AG09319 (cell line): ENCODE results near the gene COX19.

Experiments used
- DNase-seq: peaks from one replicate; pipeline ENCODE4 v3.0.0-alpha.2; 2010; ENCODE audit warnings: low read depth; ENCODE audit errors: extremely low read depth
- TF ChIP-seq, protein P1 (sequence below): IDR thresholded peaks from 2 replicates; pipeline ENCODE4 v1.5.1; 2011; ENCODE audit warnings: low read depth, mild to moderate bottlenecking, inconsistent platforms, low read length, moderate library complexity

The COX19 gene

DNA sequence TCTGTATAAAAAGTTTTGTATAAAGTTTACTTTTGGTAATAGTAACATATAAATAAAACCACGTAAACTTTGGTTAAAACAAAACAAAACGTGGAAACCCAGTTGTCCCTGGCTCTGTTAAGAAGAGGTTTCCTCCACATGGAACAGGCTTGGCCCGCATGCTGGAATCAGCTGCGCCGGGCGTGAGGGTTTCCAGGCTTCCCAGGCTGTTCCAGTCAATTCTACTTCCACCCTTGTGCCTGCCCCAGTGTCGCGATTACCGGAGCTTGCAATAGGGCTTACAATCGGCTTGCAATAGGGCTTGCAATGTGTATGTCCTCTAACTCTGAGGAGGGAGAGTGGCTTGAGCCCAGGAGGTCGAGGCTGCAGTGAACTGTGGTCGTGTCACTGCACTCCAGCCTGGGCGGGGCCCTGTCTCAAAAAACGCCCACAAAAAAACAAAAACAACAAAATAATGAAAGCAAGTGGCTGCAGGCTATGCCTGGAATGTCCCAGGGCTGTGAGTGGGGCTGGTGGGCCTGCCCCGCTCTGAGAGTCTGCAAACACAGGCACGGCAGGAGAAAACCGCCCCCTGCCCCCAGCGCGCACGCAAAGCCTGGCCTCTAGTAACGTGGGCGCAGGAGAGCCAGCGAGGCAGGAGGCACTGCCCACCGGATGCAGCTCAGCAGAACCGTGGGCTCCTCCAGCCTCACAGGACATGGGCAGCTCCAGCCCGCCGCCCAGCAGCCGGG lies 24.0 kb upstream of the COX19 start:
- no peak for DNase-seq
- TF ChIP-seq, protein P1, sequence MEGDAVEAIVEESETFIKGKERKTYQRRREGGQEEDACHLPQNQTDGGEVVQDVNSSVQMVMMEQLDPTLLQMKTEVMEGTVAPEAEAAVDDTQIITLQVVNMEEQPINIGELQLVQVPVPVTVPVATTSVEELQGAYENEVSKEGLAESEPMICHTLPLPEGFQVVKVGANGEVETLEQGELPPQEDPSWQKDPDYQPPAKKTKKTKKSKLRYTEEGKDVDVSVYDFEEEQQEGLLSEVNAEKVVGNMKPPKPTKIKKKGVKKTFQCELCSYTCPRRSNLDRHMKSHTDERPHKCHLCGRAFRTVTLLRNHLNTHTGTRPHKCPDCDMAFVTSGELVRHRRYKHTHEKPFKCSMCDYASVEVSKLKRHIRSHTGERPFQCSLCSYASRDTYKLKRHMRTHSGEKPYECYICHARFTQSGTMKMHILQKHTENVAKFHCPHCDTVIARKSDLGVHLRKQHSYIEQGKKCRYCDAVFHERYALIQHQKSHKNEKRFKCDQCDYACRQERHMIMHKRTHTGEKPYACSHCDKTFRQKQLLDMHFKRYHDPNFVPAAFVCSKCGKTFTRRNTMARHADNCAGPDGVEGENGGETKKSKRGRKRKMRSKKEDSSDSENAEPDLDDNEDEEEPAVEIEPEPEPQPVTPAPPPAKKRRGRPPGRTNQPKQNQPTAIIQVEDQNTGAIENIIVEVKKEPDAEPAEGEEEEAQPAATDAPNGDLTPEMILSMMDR: no peak

DNA sequence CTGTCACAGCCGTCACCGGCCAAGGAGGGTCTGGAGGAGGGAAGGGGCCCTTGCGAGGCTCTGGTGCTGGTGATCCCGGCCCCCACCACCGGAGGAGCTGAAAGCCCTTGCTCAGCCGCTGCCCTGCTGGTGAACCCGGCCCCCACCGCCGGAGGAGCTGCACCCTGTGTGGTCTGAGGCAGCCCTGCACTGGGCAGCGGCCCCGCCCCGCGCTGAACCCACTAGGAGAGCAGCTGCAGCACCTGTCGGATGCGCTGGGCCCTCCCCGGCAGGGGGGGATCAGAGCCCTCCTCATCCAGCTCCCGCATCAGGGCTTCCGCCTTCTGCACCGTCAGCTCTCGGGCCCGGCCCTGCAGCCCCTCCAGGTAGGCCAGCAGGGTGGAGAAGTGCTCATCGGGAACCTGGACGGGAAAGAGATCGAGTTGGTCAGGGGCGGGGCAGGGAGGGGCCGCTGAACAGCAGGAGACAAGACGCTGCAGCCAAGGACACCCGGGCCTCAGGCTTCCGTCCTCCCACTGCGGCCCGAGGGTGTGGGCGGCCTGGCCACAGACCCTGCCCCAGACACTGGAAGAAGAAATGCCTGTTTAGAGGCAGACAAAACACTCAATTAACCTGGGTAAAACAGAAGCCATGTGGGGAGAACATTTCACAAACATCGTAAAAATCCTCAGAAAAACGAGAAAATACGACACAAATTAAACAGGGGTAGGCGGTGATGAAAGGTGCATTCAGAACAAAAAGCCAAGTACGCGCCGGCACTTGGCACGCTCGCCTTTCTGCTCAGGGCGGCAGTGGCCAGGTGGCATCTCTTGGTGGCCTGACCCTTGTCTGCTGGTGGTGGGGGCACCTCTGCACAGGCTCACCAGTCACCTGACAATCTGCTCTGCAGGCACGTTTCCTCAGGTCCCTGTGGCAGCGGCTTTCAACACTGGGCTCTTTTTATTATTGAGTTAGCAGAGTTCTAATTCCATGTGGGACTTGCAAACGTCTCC lies 22.4 kb upstream of the COX19 start:
- TF ChIP-seq, protein P1: no peak
- no peak for DNase-seq

DNA sequence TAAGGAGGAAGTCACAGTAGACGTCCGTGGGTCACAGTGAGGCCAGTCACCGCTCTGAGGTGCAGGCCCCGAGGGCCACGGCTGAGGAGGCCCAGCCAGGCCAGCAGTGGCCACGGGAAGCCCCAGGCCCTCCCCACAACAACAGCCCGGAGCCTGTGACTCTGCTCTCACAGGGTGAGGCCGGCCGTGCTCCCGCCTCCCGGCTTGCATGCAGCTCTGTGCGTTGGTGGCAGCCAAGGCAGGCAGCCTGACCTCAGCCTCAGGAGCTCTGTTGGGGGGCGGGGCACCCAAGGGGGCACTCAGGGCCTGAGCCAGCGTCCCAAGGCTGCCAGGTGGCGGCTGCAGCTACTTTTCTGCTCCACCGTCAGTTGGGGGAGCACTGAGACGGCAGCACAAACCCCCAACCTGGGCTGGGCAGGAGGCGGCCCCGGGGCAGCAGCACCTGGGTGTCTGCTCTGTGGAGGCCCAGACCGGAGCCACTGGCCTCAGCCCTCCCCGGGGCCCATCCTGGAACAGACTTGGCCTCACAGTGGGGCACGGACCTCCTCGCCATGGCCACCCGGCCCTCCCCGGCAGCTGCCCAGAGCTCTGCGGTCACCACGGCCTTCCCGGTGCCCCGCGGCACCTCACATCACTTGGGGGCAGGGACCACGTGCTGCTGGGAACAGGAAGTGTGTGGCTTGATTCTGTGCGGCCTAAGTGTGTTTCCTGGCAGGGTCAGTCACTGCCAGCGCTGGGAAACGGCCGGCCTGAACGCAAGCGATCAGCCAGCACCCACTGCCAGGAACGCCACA lies 20.9 kb upstream of the COX19 start:
- DNase-seq: no peak
- TF ChIP-seq, protein P1: no peak

DNA sequence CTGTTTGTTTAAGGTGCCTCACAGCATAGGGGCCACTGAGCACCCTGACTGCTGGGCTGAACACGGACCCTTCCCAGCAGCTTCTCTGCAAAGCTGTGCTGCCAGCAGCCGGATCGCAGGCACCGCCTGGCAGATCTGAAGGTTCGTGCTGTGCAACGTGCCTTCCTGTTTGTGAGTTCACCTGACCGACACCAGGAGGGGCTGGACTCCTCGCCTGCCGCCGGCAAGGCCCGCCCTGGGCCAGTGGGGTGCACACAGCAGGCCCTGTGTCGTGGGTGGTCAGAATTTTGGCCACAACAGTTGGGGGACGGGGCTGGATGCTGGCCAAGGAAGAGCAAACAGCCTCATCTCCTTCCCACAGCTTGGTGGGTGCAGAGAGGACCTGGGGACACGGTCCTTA lies 20.2 kb upstream of the COX19 start:
- no peak for DNase-seq
- TF ChIP-seq, protein P1: no peak

DNA sequence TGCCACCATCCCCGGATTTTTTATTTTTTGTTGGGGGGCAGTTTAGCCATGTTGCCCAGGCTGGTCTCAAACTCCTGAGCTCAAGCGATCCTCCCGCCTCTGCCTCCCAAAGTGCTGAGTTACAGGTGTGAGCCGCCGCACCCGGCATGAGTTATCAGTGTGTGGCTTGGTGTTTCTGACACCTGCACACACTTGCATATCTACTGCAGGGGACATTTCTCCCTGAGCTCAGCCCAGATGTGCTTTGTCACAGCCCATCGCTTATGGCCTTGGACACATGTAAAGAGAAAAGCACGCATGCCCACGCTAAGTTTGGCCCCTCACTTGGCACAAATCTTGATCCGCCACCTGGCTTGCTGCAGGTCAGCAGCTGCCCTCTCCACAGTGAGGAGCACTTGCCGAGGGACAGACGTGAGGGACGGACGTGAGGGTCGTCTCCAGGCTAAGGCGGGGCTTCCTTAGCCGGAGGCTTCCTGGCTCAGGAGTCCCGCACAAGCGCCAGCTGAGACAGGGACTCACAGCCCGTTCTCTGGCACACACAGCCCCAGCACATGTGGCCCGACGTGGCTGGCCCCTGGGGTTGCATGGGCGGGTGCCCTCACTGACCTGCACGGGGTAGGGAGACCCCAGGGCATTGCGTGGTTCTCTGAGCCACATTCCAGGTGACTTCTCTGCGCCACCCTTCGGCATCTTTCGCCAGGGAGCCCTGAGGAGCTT lies 19.4 kb upstream of the COX19 start:
- TF ChIP-seq, protein P1: no peak
- no peak for DNase-seq

DNA sequence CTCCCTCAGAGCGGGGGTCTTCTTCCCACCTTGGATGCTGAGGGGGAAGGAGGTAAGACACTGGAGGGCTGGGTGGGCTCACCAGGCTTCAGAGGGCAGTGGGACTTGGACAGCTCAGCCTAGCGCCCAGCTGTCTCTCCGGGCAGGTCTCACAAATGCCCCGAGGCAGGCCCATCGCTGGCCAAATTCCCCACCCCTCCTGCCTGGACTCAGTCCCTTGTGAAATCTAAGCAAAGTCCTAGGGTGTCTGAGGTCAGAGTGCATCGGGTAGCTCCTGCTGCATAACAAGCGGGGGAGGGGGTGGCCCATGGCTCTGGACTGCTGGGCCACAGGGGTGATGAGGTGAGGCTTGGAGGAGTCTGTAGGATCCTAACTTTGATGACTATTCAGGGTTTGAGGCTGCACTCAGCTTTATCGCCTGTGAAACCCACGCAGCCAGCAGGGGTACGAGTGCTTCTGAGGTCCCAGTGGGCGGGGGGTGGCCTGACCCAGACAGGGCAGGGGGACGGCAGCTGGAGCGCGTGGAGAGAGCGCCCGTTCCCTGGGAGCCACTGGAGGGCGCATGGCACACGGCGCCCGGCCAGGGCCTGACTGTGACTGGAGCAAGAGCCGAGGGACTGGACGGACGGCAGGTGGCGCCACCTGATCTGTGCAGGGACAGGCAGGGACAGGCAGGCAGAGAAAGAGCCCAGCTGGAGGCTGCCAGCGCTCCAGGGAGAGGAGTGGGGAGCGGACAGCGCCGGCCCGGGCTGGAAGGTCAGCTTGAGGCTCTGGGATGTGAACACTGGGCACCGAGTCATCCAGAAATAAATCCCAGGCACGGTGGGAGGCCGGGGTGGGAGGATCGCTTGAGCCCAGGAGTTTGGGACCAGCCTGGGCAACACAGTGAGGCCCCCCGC lies 17.6 kb upstream of the COX19 start:
- peak; percentile 92 for DNase-seq
- TF ChIP-seq, protein P1: no peak; the same call in none of the 2 replicates
